Activated CD8-positive, alpha-beta memory T cell treated with anti-CD3 and anti-CD28 coated beads for 24 hours (primary cell): Measurements from ENCODE around the gene SMC6.

Experiments
- DNase-seq: peaks from one replicate; pipeline ENCODE4 v3.0.0-alpha.2; 2020

SMC6 gene

GRCh38 chr2:17644997-17645720 is 108.5 kb downstream of the SMC6 start:
- DNase-seq, result no peak

- no peak for DNase-seq
Observed at GRCh38 chr2:17643031-17643615, 110.5 kb downstream of the SMC6 start.

DNA sequence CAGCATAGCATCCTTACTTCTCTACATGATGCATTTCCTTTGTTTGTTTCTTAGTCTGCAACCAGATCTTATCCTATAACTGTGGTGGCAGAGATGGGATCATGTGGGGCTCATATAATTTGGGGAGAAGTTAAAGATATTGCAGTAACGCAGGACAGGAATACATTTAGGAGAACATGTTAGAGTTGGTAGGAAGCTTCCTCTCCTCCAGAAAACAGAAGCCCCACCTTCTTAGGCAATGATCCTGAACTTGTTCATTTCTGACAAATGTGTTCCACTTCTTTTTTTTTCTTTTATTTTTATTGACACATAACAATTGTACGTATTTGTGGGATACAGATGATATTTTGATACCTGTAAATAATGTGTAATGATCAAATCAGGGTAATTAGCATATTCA is 113.2 kb downstream of the SMC6 start:
- DNase-seq, result no peak

GRCh38 chr2:17638196-17638743 is 115.3 kb downstream of the SMC6 start:
- no peak for DNase-seq

DNA sequence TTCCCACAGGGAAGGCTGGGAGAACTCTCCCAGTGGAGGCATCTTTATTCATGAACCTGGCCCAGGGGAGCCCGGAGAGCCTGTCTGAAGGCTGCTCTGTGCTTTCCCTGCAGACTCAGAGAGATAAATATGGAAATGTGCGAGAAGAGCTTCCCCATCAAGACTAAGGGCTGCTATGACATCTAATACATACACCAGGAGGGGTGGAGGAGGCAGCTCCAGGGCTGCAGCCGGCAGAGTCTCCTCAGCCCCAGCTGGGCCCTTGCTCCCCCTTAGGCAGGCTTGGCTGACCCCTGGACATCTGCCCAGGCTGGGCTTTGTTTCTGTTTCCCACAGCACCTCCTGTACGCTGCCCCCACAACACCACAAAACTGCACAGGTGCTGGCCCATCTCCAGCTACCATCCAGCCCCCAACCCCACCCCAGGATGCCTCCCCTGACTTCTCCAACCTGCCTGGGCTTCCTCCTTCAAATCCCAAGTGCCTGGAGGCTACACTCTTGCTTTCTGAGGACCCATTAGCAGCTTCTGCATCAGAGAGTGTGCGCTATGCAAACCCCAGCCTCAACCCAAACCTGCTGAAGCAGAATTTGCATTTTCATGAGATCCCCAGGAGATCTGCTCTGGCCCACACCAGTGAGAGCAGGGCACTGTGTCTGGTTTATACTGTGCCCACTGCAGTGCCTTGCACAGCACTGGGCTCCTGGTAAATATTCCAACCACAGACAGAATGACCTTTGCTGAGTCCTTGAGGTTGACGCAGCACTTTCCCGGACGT is 116.3 kb downstream of the SMC6 start:
- DNase-seq, result no peak

GRCh38 chr2:17636257-17636656 is 117.4 kb downstream of the SMC6 start:
- DNase-seq, result no peak

DNA sequence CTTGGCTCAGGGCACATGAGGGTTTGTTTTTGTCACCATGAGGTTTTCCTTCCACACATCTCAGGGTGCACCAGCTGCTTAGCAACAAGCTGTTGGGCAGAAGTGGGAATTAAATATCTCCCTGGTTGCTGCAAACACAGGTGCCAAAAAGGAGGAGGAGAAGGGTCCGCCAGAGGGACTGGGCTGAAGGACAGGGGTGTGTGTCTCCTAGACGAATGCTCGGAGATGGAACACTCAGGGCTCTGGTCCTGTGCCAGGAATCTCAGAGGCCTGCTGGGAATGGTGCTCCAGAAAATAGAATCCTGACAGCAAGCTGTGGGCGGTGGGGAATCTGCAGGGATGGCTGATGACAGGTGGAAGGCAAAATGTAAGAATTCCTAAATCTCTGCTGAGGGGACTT is 118.6 kb downstream of the SMC6 start:
- no peak for DNase-seq

DNA sequence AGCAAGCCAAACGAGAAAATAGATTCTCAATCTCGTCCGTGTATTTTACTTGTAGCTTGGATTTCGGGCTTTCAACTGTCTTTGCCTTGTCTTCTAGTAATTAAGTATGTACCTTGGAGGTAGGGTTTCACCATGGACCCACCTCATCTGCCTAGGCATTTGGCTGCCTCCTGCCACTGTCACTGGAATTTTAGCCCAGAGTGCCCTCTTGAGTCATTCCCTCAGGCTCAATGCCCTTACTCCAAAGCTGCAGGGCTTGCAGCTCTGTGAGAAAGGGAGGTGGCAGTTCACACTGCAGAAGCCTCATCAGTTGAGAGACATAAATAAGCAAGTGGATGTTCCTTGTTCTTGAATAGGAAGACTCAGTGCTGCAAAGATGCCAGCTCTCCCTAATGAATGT is 123.5 kb downstream of the SMC6 start:
- no peak for DNase-seq

DNA sequence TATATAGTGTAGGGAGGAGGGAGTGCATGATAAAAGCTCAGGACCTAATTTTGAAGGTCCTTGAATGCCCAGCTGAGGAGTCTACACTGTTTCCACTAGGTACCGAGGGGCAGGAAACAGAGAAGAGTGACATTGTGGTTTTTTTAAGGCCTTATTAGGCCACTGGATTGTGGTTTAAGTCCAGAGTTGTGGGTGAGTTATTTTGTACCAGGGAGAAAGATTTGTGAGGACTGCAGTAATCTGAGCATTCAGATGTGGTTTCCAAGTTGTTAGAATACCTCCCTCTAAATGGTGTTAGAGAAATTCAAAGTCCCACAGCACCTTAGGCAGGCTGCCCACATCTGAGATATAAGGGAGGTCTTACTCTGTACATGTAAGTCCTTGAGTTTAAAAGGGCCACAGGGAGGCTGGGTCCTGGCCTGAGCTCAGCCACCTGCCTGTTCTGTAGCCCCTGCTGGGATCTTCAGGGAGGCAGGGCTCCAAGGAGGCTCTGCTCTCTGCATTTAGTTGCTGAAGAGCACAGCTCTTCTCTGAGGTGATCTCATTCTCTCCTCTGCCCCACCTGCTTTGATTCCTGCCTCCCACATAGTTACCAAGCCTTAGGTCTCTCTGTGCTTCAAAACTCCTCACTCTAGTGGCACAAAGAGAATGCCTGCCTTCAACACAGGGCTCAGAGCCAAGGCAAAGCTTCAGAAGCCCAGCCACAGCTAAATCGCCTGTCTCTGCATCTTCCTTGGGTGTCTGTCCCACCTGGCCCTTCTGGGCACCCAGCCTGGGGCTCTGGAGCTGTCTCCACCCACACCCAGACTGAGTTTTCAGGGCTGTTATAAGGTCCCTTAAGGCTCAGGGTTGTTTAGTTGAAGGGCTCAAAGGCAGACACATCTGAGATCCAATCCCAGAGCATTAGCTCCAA is 125.0 kb downstream of the SMC6 start:
- no peak for DNase-seq

- no peak for DNase-seq
Observed at GRCh38 chr2:17627434-17627833, 126.2 kb downstream of the SMC6 start.

DNA sequence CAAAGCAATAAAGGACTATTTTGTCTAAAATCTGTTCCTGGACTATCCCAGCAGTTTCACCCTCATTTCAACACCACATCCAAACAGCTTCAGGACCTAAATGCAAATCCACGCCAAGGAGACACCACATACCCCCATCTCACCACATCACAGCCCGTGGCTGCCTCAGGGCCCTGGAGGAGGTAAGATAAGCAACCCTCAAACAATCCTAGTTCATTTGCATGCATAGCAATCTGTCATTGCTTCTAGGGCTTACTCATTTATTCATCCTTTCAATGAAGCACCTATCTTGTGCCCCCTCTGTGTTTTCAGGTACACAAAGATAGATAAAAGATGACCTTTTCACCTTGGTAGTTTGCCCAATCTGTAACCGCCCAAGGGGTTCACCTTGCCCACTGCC is 126.6 kb downstream of the SMC6 start:
- no peak for DNase-seq

GRCh38 chr2:17625446-17625845 is 128.2 kb downstream of the SMC6 start:
- no peak for DNase-seq

GRCh38 chr2:17621781-17622180 is 131.8 kb downstream of the SMC6 start:
- no peak for DNase-seq

DNA sequence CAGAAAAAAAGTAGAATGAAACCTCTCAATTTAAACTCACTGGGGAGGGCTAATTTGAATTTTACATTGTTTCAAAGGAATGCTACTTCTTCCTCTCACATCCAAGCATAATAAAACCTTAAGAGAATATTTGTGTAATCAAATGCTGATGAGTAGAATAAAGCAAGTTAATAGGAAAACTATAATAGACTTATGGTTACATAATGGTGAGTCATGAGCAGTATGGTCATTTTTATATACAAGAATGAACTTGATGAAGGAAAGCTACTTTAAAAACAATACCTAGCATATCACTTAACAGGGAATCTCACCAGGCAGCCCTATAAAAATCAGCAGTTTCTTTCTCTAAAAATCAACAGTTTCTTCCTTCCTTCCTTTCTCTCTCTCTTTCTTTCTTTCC is 132.8 kb downstream of the SMC6 start:
- DNase-seq, result no peak

DNA sequence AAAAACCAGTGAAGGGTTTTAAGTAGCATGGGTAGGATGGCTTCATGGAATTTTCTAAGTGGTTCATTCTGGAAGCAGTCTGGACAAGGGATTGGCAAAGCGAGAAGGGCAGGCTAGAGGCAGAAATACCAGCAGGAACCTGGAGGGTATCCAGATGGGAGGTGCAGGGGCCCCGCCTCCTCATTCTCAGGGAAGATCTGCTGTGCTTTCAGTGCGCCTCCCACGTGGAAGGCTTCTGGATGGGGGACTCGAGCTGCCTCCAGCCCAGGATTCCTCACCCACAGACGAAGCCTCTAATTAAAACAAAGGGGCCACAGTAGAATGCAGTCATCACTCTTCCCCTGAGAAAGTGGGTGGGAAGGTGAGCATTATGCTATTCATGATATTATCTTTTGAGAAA is 133.3 kb downstream of the SMC6 start:
- DNase-seq, result no peak

DNA sequence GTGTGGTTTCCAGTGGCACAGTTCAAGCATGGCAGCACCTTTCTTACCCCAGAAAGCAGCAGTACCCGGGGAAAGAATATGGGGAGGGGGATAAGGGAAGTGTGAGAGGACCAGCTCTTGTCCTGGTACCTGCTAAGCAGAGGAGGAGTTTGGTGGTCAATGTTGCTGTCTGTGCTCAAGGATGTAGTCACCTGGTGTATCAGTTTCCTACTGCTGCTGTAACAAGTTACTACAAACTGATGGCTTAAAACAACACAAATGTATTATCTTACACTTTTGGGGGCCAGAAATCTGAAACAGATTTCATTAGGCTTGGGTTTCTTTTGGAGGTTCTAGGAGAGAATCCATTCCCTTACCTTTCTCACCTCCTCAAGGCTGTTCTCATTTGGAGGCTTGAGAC is 135.7 kb downstream of the SMC6 start:
- DNase-seq, result no peak

DNA sequence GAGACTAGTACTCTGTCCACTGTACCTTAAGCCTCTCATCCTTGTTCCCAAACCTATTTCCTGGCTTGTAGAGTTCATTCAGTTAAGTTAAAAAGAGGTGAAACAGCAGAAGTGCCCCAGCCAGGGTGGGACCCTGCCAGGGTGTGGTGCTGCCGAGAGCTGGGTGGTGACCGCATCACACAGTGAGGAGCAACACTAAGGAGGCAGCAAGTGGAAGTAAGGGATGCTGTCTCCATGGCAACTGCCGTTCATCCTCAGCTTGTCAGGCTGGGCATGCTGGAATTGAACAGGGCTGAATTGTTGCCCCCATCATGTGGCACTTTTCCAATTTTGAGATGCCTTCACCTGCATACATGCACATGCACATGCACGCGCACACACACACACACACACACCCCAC is 136.1 kb downstream of the SMC6 start:
- no peak for DNase-seq

GRCh38 chr2:17616405-17616804 is 137.2 kb downstream of the SMC6 start:
- no peak for DNase-seq

- no peak for DNase-seq
Observed at GRCh38 chr2:17615728-17616351, 137.8 kb downstream of the SMC6 start.

DNA sequence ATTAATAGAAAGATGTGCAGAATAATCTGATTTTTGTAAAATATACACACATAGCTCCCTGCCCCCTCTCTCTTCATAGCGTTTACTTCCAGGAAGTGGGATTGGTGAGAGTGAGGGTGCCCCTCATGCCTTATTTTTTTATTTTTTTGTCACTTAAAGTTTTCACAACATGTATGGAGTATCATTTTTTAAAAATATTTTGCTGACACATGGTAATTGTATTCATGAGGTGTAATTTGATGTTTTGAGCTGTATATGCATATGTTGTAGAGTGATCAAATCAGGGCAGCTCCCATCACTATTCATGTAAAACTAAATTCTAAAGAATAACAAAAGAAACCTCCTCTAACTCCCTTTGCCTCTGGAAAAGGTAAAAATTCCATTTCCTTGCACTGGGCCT is 138.5 kb downstream of the SMC6 start:
- no peak for DNase-seq

- DNase-seq, result peak; percentile 13
Observed at GRCh38 chr2:17614174-17614930, 139.3 kb downstream of the SMC6 start.
